Cardiac fibroblast (primary cell): ENCODE measurements around the gene CKAP4.

ENCODE experiments used
- DNase-seq, 2 donors: peaks; one replicate each; pipeline versions ENCODE4 v3.0.0 to v3.0.0-alpha.2; 2010; ENCODE audit warnings: low read depth in 2 of 2
- H3K4me3 ChIP-seq, 2 donors: replicated peaks in 1 of 2; 1 replicate in 1 of 2; 2 replicates in 1 of 2; pipeline ENCODE4 v1.5.1; 2011; ENCODE audit warnings: low read depth in 2 of 2, low read length in 2 of 2, mild to moderate bottlenecking in 2 of 2, moderate library complexity in 1 of 2
- CTCF ChIP-seq: IDR thresholded peaks from one replicate; pipeline ENCODE4 v1.5.1; 2011; ENCODE audit warnings: low read depth, mild to moderate bottlenecking, low read length, inconsistent platforms

CKAP4 gene

DNA sequence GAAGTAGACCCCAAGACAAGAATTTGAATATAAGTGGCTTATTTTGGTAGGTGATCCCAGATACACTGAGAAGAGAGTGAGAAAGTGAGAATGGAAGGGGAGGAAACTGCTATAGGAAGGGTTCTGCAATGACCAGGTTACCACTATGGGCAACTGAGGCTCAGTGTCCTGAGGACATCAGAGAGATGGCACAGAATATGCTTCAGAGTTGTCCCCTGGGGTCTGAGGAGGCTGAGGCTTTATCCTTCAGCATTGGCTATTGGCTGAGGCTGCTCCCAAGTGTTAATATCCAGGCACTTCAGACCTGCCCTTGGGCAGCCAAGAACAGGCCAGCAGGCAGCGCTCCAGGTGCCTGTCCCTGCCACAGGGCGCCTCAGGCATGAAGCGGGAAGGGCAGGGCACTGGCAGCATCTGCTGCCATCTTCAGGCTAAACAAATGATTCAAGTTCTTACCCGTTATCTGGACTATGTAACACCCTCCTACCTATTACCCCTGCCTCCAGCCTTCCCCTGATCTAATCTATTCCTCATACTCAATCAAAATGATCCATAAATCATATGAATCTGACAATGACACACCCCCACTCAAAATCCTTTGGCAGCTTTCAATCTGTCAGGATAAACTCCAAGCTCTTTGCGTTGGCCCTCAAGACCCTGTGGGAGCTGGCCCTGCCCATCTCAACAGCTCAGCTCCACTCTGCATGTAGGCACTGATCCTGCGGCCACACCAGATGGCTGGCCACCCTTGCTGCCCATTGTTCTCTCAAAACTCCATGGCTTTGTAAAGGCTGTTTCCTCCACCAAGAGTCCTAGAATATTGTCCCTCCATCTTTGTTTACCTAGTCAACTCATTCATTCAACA, 42.4 kb downstream of the CKAP4 start:
- H3K4me3 ChIP-seq = no peak overlapping the region
- no peak for TF ChIP-seq CTCF
- no peak for DNase-seq

GRCh38 chr12:106204312-106204711, 43.5 kb downstream of the CKAP4 start:
- TF ChIP-seq CTCF = no peak
- no peak for DNase-seq
- no peak overlapping the region for H3K4me3 ChIP-seq

GRCh38 chr12:106197906-106198623, 49.8 kb downstream of the CKAP4 start:
- no peak overlapping the region for H3K4me3 ChIP-seq
- peak in 1 of 2 donors; percentile 39 for DNase-seq
- no peak for TF ChIP-seq CTCF

- no peak for TF ChIP-seq CTCF
- no peak overlapping the region for H3K4me3 ChIP-seq
- DNase-seq = peak; percentile 62 to 78
Observed at GRCh38 chr12:106195621-106196027, 52.2 kb downstream of the CKAP4 start.

DNA sequence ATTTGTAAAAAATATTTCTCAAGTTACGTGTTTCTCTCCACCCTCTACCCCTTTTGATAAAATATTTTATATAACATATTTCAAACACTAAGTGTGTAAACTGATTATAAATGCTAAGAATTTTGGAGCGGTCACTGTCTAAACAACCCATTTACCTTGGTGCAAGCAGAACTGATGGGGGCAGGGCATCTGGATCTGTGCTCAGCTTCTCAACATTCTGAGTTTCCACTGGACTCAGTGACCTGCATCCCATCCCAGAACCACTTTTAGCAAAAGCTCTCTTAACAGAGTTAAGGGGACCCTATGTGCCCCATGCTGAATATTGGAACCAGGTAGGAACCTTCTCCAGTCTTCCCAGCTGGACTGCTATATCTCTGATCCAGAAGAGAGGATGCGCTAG, 53.5 kb downstream of the CKAP4 start:
- H3K4me3 ChIP-seq = no peak overlapping the region
- DNase-seq = no peak
- no peak for TF ChIP-seq CTCF

DNA sequence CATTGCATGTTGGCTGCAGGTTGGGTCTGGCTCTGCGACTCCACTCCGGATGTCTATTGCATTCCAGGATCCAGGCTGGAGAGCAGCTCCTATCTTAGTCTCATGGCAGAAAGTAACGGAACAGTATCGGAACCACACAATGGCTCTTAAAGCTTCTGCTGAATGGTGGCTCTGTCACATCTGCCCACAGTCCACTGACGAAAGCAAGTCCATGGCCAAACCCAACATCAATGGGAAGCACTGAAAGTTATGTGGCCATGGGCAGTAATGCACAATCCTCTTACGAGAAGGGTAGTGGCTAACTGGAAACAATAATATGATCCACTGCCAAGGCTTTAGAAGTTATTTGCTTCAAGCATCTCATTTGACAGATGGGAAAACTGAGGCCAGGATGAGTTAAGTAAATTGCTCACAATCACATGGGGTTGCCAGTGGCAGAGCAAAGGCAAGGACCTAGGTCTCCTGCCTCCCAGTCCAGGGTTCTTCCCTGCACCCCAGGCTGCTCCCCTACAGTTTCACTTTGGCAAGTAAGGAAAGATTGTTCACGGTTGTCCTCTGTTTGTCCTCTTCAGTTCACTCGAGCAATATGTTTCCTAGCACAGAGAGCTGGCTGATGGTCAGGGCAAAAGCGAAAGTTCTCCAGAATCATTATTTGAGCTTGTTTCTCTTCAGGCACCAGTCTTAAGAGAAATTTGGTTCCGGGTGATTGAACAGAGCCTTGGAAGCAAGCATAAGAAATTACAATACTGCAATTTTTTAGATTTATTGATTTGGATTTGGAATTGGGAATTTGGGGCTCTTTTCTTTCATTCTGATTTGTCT, 54.2 kb downstream of the CKAP4 start:
- DNase-seq = no peak
- TF ChIP-seq CTCF = no peak
- H3K4me3 ChIP-seq = no peak overlapping the region
